ENCODE measurements around the gene NTSR2.

NTSR2 gene

DNA sequence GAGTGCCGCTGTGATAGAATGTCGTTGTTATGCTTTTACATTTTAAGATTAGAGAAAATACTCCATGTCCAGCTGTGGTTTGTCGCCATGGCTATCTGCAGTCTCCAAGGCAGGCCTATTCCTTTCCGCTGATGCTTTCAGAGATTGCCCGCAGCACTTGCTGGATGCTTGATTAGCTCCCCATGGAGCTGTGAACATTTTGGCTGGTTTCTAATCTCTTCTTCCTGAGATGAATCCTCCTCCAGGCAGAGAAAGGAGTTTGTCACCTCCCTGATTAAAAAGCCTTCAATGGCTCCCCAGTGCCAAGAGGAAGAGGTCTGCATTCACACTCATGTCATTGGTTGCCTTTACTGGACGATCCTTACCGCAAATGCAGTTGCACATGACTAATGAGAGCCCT, 43.8 kb upstream of the NTSR2 start:
- TF ChIP-seq, protein P1, sequence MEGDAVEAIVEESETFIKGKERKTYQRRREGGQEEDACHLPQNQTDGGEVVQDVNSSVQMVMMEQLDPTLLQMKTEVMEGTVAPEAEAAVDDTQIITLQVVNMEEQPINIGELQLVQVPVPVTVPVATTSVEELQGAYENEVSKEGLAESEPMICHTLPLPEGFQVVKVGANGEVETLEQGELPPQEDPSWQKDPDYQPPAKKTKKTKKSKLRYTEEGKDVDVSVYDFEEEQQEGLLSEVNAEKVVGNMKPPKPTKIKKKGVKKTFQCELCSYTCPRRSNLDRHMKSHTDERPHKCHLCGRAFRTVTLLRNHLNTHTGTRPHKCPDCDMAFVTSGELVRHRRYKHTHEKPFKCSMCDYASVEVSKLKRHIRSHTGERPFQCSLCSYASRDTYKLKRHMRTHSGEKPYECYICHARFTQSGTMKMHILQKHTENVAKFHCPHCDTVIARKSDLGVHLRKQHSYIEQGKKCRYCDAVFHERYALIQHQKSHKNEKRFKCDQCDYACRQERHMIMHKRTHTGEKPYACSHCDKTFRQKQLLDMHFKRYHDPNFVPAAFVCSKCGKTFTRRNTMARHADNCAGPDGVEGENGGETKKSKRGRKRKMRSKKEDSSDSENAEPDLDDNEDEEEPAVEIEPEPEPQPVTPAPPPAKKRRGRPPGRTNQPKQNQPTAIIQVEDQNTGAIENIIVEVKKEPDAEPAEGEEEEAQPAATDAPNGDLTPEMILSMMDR (conservative IDR thresholded peaks at IDR 0.05) = no peak
- TF ChIP-seq ZFX (IDR thresholded peaks at IDR 0.05) = no peak

DNA sequence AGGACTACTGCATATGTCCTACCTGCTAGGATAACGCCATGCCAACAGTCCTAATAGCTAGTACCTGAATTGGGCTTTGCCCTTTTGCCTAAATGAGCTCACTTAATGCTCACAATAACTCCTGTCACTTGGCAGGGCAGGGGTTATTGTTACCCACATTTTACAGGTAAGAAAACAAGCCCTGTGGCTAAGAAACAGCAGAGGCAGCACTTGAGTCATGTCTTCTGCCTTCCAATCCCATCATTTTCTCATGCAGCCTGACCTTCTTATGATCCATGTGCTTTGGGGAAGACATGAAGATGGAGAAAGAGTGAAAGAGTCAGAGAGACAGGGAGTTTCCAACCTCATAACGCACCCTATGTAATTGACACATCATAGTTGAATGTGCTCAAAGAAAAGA, 42.9 kb upstream of the NTSR2 start:
- no peak overlapping the region for H3K27ac ChIP-seq
- TF ChIP-seq ZFX (IDR thresholded peaks at IDR 0.05) = no peak

More for the DNA sequence above, 43.8 kb upstream of the NTSR2 start:
- no peak overlapping the region for H3K27ac ChIP-seq

DNA sequence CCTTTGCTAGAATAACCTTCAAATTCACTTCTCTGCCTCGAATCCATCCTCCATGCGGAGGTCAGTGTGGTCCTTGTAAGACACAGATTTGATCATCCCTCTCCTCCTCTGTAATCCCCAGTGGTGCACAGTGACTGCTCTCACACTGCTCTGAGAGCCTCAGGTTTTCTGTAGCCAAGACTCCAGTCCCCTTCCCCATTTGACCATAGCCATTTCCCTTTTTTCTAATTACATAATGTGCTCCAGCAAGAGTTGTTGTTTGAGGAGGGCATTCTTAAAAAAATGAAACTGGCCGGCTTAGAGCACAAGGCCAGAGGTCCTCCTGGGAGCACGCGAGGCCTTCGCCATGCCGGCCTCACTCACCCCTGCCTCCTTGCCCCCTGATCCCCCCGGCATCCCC, 41.8 kb upstream of the NTSR2 start:
- no peak overlapping the region for H3K27ac ChIP-seq
- TF ChIP-seq, protein P1 (conservative IDR thresholded peaks at IDR 0.05) = no peak
- TF ChIP-seq ZFX (IDR thresholded peaks at IDR 0.05) = no peak

DNA sequence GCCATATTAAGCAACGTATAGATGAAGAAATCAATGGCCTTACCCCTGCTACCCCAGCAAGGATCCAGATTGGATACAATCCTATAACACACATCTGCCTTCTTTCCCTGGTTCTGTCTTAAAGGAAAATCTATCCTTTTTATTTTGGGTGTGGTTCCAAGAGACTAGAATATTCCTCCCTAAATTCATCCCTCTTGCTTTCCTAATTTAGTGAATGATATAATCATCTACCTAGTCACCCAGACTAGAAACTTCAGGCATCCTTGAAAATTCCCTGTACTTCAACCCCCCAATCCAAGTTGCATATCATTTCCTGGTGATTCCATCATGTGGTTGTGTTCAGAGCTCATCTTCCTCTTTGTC, 41.3 kb upstream of the NTSR2 start:
- H3K27ac ChIP-seq = no peak overlapping the region

DNA sequence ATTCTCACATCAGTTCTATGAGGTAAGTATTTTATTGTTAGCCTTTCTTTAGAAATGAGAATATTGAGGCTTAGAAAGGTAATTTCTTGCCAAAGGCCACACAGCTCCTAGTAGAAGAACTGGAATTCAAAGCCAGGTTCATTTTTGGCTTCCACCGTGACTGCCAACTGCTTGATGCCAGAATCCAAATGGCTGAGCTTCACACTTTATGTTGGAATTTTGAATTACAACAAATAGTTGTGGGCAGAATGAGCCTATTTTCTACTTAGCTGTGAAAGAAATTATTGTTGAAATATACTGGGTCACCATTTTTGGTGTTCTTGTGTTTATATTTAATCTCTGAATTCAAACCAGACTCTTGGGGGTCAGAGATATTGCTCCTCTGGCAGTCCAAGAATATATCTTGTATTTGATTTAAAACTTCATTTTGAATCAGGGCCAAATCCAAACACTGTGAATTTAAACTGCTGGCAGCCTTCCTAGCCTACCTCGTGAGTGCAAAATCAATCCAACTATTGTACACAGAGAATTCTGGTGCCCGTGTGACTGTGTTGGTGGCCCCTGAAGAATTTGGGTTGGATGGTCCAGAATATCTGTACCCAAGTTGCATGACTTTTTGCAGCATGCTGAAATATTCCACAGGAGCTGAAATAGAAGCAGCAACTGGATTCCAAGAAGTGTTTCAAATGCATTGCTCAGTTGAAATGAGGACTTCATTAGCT, 40.8 kb upstream of the NTSR2 start:
- no peak overlapping the region for H3K27ac ChIP-seq
- TF ChIP-seq, protein P1 (conservative IDR thresholded peaks at IDR 0.05) = no peak
- no peak for TF ChIP-seq ZFX (IDR thresholded peaks at IDR 0.05)

More for the DNA sequence above, 41.3 kb upstream of the NTSR2 start:
- TF ChIP-seq ZFX (IDR thresholded peaks at IDR 0.05) = no peak
- TF ChIP-seq, protein P1 (conservative IDR thresholded peaks at IDR 0.05) = no peak

DNA sequence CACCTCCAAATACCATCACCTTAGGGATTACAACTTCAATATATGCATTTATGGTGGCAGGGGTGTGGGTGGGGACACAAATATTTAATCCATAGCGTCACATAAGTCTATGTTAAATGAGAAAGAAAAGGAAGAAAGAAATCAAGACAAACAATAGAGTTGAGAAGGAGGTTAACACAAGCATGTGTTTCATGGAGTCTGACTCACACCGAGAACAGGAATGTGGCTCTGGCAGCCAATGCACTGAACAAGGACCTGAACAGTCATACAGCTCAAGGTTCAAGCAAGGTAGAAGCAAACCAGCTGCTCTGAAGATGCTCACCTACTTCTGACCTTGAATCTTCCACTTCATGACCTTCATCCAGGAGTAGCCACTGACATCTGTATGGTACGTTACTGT, 40.2 kb upstream of the NTSR2 start:
- no peak overlapping the region for H3K27ac ChIP-seq
- no peak for TF ChIP-seq ZFX (IDR thresholded peaks at IDR 0.05)
- TF ChIP-seq, protein P1 (conservative IDR thresholded peaks at IDR 0.05) = no peak

DNA sequence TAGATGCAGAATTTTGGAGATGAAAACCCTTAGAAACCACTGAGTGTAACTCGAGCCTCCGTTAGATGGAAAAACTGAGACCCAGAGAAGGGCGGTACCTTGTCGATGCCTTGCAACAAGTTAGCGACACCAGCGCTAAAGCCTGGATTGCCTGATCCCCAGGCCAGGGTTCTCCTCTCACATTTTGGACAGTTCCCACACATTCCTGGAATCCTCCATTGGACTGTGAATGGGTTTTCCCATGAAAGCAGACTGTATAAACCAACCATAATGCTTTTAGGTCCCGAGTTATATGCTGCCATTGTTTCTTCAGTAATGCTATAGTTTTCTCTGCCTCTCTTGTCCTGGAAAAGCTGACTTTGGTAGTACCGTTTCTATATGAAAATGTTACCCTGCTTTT, 39.3 kb upstream of the NTSR2 start:
- TF ChIP-seq ZFX (IDR thresholded peaks at IDR 0.05) = no peak
- TF ChIP-seq, protein P1 (conservative IDR thresholded peaks at IDR 0.05) = no peak
- no peak overlapping the region for H3K27ac ChIP-seq

DNA sequence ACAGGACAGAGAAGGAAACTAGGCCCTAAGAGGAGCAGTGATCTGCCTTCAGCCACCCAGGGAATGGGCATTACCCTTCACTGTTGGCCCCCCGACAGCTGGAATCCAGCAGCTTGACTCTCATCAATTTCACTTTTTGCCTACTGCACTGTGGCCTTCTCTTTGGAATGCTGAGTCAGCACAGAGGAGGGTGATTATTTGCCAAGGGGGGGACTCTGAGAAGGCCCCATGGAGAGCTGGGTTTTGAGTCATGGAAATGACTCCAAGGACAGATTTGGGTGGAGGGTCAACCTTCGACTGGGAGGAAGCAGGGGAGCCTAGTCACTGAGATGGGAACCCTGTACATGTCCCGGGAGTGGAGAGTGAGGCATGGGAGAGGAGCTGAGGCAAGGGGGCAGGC, 38.1 kb upstream of the NTSR2 start:
- H3K27ac ChIP-seq = no peak overlapping the region
- TF ChIP-seq, protein P1 (conservative IDR thresholded peaks at IDR 0.05) = no peak
- TF ChIP-seq ZFX (IDR thresholded peaks at IDR 0.05) = no peak

Data from C4-2B (cell line).